Activated B cell treated with CpG ODN at 0.5 μM for 24 hours (primary cell): ENCODE data around the gene PDE5A. TPM values are rescaled to one million over a fixed set of nuclear protein-coding genes. Genes with fewer than 3 reads are reported as not detected.
A peak's percentile ranks its signal among the peaks of the same experiment; 100 is the strongest.
"Not testable (repeated sequence)": the region's sequence is repeated elsewhere in the genome, so short reads cannot be mapped to it uniquely, and the experiment has no call there.

Source experiments
- ATAC-seq: fragments of 200-7000 bp; cut with Tn5 transposase; one replicate; pipeline ENCODE4 v1.10.0; 2021; ENCODE audit warnings: low read depth, mild to moderate bottlenecking, moderate library complexity
- CTCF ChIA-PET: fragments of 350-600 bp; sonication (Branson Sonifier 250); formaldehyde crosslinking; loops from one replicate; lab custom pipeline; 2021; ENCODE audit warnings: antibody characterized with exemption; lab: Charles Lee
- POLR2A ChIA-PET: fragments of 350-600 bp; sonication (Branson Sonifier 250); formaldehyde crosslinking; loops from one replicate; lab custom pipeline; 2021; ENCODE audit warnings: antibody characterized with exemption; lab: Charles Lee
- DNase-seq: peaks from one replicate; pipeline ENCODE4 v3.0.0; 2022
- H3K27ac Mint-ChIP-seq: one replicate; pipeline ENCODE4 v1.8.0; 2020; ENCODE audit warnings: mixed read lengths
- H3K27me3 Mint-ChIP-seq: one replicate; pipeline ENCODE4 v1.8.0; 2021; ENCODE audit warnings: mixed read lengths
- H3K36me3 Mint-ChIP-seq: one replicate; pipeline ENCODE4 v1.8.0; 2021; ENCODE audit warnings: low read depth, mixed read lengths
- H3K4me1 Mint-ChIP-seq: one replicate; pipeline ENCODE4 v1.8.0; 2021; ENCODE audit warnings: mixed read lengths
- H3K4me3 Mint-ChIP-seq: one replicate; pipeline ENCODE4 v1.8.0; 2020; ENCODE audit warnings: mild to moderate bottlenecking, mixed read lengths
- H3K9me3 Mint-ChIP-seq: one replicate; pipeline ENCODE4 v1.8.0; 2020; ENCODE audit warnings: mixed read lengths
- intact Hi-C: fragments of 100-400 bp; cut with micrococcal nuclease; formaldehyde crosslinking; loops from one replicate; pipeline ENCODE4 v1.15.1; 2024
- total RNA-seq: library from RNA; stranded (reverse); gene quantifications from 2 replicates; pipeline ENCODE4 v1.2.3, GENCODE V29; 2022

The PDE5A gene
- total RNA-seq, 1 donor from 2014 or later = 0.47 TPM

DNA sequence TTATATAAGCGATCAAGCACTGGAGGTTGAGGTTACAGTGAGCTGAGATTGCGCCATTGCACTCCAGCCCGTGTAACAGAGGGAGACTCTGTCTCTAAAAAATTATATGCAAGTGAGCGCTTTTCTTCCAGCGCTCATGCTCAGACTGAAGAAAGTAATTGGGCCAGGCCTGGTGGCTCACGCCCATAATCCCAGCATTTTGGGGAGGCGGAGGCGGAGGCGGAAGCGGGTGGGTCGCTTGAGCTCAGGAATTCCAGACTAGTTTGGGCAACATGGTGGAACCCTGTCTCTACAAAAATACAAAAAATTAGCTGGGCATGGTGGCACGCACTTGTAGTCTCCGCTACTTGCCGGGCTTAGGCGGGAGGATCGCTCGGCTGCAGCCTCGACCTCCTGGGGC, 172.9 kb downstream of the PDE5A start:
- H3K9me3 Mint-ChIP-seq, H3K27ac Mint-ChIP-seq, H3K27me3 Mint-ChIP-seq, DNase-seq, CTCF ChIA-PET, ATAC-seq: not testable (repeated sequence)
- H3K36me3 Mint-ChIP-seq = peaks cover 13% of the 10 kb centered on the region
- intact Hi-C loops = loop anchor here (2.0 to 10.0 kb wide), 2 partner anchors 413 to 861 kb away; no protein-coding TSS in a partner anchor
- peak overlapping the region; percentile 69 for H3K4me3 Mint-ChIP-seq
- peaks cover 16% of the 10 kb centered on the region for H3K4me1 Mint-ChIP-seq
- POLR2A ChIA-PET = interaction anchor here (1.7 to 2.7 kb wide), 3 partner anchors 156 to 243 kb away, joined by 8 to 26 read pairs (median 13); partner anchors contain the start of genes PDE5A and USP53

DNA sequence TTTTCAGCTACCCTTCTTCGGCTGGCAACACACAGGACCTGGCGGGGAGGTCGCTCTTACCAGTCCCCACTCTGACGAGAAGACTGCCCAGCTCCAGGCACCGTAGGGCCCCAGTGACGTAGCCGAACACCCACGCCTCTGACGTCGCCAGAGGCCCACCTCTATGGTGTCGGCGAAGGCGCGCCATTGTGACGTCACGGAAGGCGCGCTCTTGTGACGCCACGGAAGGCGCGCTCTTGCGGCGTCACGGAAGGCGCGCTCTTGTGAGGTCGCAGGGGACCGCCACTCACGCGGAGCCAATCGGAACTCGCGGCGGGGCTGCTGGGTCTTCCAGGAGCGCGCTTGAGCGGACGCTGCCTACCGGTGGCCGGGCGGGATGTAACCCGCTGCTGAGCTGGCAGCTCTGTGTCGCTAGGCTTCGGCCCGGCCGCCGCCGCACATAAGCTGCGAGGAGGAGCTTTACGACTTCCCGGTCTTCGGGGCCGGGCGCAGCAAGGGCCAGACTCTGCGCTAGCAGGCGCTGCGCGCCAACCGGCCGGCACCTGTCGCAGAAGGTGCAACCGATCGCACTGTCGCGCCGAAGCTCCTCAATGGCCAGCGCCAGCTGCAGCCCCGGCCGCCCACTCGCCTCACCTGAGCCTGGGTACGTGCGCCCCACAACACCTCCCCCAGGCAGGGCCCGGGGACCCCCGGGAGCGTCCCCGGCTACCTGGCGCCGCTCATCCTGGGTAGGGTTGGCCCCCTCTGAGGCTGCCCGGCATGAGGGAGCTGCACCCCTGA, 173.9 kb downstream of the PDE5A start:
- ChIA-PET CTCF (interaction anchor here (0.6 to 1.4 kb wide), 2 partner anchors 155 to 602 kb away, joined by 4 to 5 read pairs; a partner anchor contains a TSS), POLR2A (interaction anchor here (1.2 to 2.7 kb wide), 5 partner anchors 148 to 242 kb away, joined by 3 to 26 read pairs (median 8); partner anchors contain the start of genes PDE5A and USP53)
- ATAC-seq = peak; percentile 99
- not testable (repeated sequence) for H3K27me3 Mint-ChIP-seq, H3K36me3 Mint-ChIP-seq, H3K9me3 Mint-ChIP-seq
- Mint-ChIP-seq H3K27ac (peak overlapping the region; percentile 98), H3K4me3 (peak overlapping the region; percentile 92), H3K4me1 (peaks cover 16% of the 10 kb centered on the region)
- DNase-seq = peak; percentile 100
- intact Hi-C loops = loop anchor here (1.0 to 10.0 kb wide), 9 partner anchors 154 to 1176 kb away; partner anchors contain the start of genes MAD2L1, METTL14, SEC24D and USP53

DNA sequence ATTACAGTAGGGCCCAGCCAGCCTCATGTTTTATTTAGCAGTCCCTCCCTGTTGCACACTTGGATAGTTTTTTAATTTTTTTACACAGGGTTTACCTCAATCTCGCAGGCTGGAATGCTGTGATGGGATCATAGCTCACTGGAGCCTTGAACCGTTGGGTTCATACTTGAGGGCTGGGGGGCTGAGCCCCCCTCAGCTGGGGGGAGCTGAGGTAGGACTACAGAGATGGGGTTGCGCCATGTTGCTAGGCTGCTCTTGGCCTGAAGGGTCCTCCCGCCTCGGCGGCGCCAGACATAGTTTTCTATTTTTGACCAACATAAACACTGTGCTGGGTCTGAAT, 174.5 kb downstream of the PDE5A start:
- not testable (repeated sequence) for H3K27me3 Mint-ChIP-seq, DNase-seq, H3K9me3 Mint-ChIP-seq, H3K36me3 Mint-ChIP-seq
- H3K4me3 Mint-ChIP-seq = peak overlapping the region; percentile 92
- intact Hi-C loops = loop anchor here (1.0 to 10.0 kb wide), 9 partner anchors 154 to 1176 kb away; partner anchors contain the start of genes MAD2L1, METTL14, SEC24D and USP53
- peak; percentile 3 for ATAC-seq
- peak overlapping the region; percentile 98 for H3K27ac Mint-ChIP-seq
- ChIA-PET POLR2A (interaction anchor here (1.2 to 2.7 kb wide), 5 partner anchors 147 to 242 kb away, joined by 3 to 26 read pairs (median 8); partner anchors contain the start of genes PDE5A and USP53), CTCF (interaction anchor here (0.6 to 1.4 kb wide), 2 partner anchors 154 to 602 kb away, joined by 4 to 5 read pairs; a partner anchor contains a TSS)
- peaks cover 16% of the 10 kb centered on the region for H3K4me1 Mint-ChIP-seq

DNA sequence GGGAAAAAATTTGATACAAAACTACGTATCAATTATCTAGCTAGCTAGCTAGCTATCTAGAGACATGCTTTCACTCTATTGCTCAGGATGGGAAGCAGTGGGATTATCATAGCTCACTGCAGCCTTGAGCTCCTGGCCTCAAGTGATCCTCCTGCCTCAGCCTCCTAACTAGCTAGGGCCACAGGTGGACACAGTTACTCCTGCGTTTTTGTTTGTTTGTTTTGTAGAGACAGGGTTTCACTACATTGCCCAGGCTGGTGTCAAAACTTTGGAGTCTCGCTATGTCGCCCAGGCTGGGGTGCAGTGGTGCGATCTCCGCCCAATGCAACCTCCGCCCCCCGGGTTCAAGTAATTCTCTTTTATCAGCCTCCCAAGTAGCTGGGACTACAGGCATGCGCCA, 175.3 kb downstream of the PDE5A start:
- Mint-ChIP-seq H3K4me3 (peak overlapping the region; percentile 66), H3K27ac (peak overlapping the region; percentile 59), H3K4me1 (peaks cover 16% of the 10 kb centered on the region)
- H3K36me3 Mint-ChIP-seq, CTCF ChIA-PET, H3K9me3 Mint-ChIP-seq, ATAC-seq, POLR2A ChIA-PET, DNase-seq, H3K27me3 Mint-ChIP-seq: not testable (repeated sequence)
- intact Hi-C loops = loop anchor here (10.0 kb wide), 1 partner anchor 858 kb away; no protein-coding TSS in a partner anchor

DNA sequence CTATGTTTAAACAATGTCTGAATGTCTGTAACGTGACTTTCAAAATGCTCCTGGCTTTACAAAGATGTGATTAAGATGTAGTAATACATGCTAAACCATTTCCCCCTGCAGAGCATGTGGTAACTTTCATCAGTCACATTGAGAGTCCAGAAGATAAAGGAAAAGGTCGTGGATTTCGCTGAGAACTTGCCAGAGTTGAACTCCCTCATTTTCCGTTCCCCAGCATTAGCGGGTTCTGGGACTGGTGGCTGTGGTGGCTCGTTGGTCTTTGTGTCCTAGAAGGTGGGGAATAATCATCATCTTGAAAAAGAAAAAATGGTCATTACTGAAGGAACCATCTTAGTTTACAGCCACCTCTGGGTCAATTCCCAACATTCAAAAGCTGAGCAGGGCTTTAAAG, 178.8 kb downstream of the PDE5A start:
- H3K9me3 Mint-ChIP-seq, H3K4me1 Mint-ChIP-seq, DNase-seq, ATAC-seq, POLR2A ChIA-PET, H3K4me3 Mint-ChIP-seq, H3K27ac Mint-ChIP-seq, CTCF ChIA-PET, H3K27me3 Mint-ChIP-seq, H3K36me3 Mint-ChIP-seq: not testable (repeated sequence)
- intact Hi-C loops = loop anchor here (10.0 kb wide), 1 partner anchor 855 kb away; no protein-coding TSS in a partner anchor
